Prostate gland (tissue), 2 donors: Measurements from ENCODE around the gene PDE4D.

ENCODE experiments used
- CTCF ChIP-seq, 4 experiments: fragments of 200-600 bp in 2 of 4; fragments of 450-650 bp in 2 of 4; sonication (generic) in 2 of 4; IDR thresholded peaks; 1 replicate in 3 of 4; 2 replicates in 1 of 4; pipeline ENCODE4 v1.5.1; 2016 to 2019; ENCODE audit warnings: antibody characterized with exemption in 4 of 4, mild to moderate bottlenecking in 2 of 4, moderate library complexity in 2 of 4
- POLR2A ChIP-seq: fragments of 450-650 bp; IDR thresholded peaks from one replicate; pipeline ENCODE4 v1.6.1; 2016; ENCODE audit warnings: antibody characterized with exemption, mild to moderate bottlenecking

DNA sequence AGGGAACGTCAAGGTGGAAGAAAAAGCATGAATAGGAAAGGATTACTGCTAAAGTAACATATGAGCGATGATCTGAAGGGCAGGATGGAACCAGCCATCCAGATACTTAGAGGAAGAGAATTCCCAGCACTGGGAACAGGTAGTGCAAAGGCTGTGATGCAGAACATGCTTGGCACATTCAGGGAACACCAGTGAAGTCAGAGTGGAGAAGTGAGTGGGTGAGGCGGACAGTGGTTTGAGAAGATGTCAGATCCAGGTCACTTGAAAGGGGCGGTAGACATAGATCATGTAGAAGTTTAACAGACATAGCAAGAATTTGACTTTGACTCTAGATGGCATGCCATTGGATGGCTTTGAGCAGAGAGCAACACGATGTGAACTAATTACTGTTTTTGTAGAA is 374.2 kb downstream of the PDE4D start:
- TF ChIP-seq CTCF (IDR thresholded peaks at IDR 0.05), result no peak
- TF ChIP-seq POLR2A, result no peak
